CD14-positive monocyte (primary cell): ENCODE results near the gene MAP3K19. TPM values are rescaled to one million over a fixed set of nuclear protein-coding genes. Genes with fewer than 3 reads are reported as not detected.

Experiments
- DNase-seq, 3 donors: peaks; one replicate each; pipeline ENCODE4 v3.0.0-alpha.2; 2011 to 2022
- H2AFZ ChIP-seq: 2 replicates; pipeline ENCODE4 v1.6.0; 2012; ENCODE audit warnings: mild to moderate bottlenecking, low read depth, low read length, inconsistent platforms; ENCODE audit not compliant: insufficient read depth, poor library complexity, severe bottlenecking
- H3K27ac ChIP-seq, 2 donors: 1 replicate in 1 of 2; 2 replicates in 1 of 2; pipeline ENCODE4 v1.5.1; 2012 to 2013; ENCODE audit warnings: low read length in 2 of 2, control low read depth in 1 of 2, inconsistent platforms in 1 of 2, low read depth in 1 of 2, mild to moderate bottlenecking in 1 of 2
- H3K27me3 ChIP-seq, 2 donors: one replicate each; pipeline versions ENCODE4 v1.6.0 to v1.6.1; 2011 to 2013; ENCODE audit warnings: low read length in 2 of 2; ENCODE audit not compliant: control insufficient read depth in 2 of 2, insufficient read depth in 2 of 2
- H3K36me3 ChIP-seq, 2 donors: replicated peaks in 1 of 2; 1 replicate in 1 of 2; 2 replicates in 1 of 2; pipeline versions ENCODE4 v1.5.1 to v1.6.1; 2012 to 2013; ENCODE audit warnings: low read length in 2 of 2, control low read depth in 1 of 2, inconsistent platforms in 1 of 2, mild to moderate bottlenecking in 1 of 2; ENCODE audit not compliant: insufficient read depth in 2 of 2, control insufficient read depth in 1 of 2
- H3K4me1 ChIP-seq, 2 donors: 1 replicate in 1 of 2; 2 replicates in 1 of 2; pipeline versions ENCODE4 v1.5.1 to v1.6.1; 2012 to 2013; ENCODE audit warnings: low read length in 2 of 2, control low read depth in 1 of 2, inconsistent platforms in 1 of 2, mild to moderate bottlenecking in 1 of 2, moderate library complexity in 1 of 2; ENCODE audit not compliant: insufficient read depth in 2 of 2, control insufficient read depth in 1 of 2
- H3K4me2 ChIP-seq: replicated peaks from 2 replicates; pipeline ENCODE3; 2012; ENCODE audit warnings: low read length, moderate library complexity, mild to moderate bottlenecking; ENCODE audit not compliant: poor library complexity, severe bottlenecking; ENCODE audit errors: extremely low read depth
- H3K4me3 ChIP-seq, 3 experiments: fragments of 200-600 bp in 1 of 3; sonication (generic) in 1 of 3; replicated peaks in 1 of 3; 1 replicate in 2 of 3; 2 replicates in 1 of 3; pipeline ENCODE4 v1.5.1; 2011 to 2013; ENCODE audit warnings: low read length in 3 of 3, mild to moderate bottlenecking in 3 of 3, control low read depth in 2 of 3, low read depth in 2 of 3, inconsistent platforms in 1 of 3, moderate library complexity in 1 of 3
- H3K79me2 ChIP-seq: 2 replicates; pipeline ENCODE4 v1.6.0; 2012; ENCODE audit warnings: mild to moderate bottlenecking, control low read depth, inconsistent platforms, low read length, moderate library complexity; ENCODE audit not compliant: insufficient read depth
- H3K9ac ChIP-seq: 2 replicates; pipeline ENCODE4 v1.6.0; 2017; ENCODE audit warnings: low read length, mild to moderate bottlenecking; ENCODE audit not compliant: insufficient read depth, poor library complexity, severe bottlenecking
- H3K9me3 ChIP-seq, 2 donors: replicated peaks in 1 of 2; 1 replicate in 1 of 2; 2 replicates in 1 of 2; pipeline versions ENCODE4 v1.5.1 to v1.6.1; 2012 to 2013; ENCODE audit warnings: low read length in 2 of 2, control low read depth in 1 of 2; ENCODE audit not compliant: control insufficient read depth in 1 of 2, insufficient read depth in 1 of 2
- H4K20me1 ChIP-seq: 2 replicates; pipeline ENCODE4 v1.6.0; 2012; ENCODE audit warnings: mild to moderate bottlenecking, low read length, control low read depth, moderate library complexity; ENCODE audit not compliant: insufficient read depth
- H3K27ac Mint-ChIP-seq, 7 donors: one replicate each; pipeline ENCODE4 v1.8.0; 2020; ENCODE audit warnings: mild to moderate bottlenecking in 7 of 7, mixed read lengths in 7 of 7, moderate library complexity in 6 of 7, inconsistent platforms in 2 of 7
- H3K27me3 Mint-ChIP-seq, 3 donors: one replicate each; pipeline ENCODE4 v1.8.0; 2021 to 2022; ENCODE audit warnings: low read depth in 3 of 3, mild to moderate bottlenecking in 3 of 3, mixed read lengths in 3 of 3, moderate library complexity in 3 of 3, inconsistent platforms in 1 of 3
- H3K36me3 Mint-ChIP-seq, 2 donors: one replicate each; pipeline ENCODE4 v1.8.0; 2020; ENCODE audit warnings: mixed read lengths in 2 of 2, inconsistent platforms in 1 of 2, mild to moderate bottlenecking in 1 of 2
- H3K4me1 Mint-ChIP-seq: one replicate; pipeline ENCODE4 v1.8.0; 2020; ENCODE audit warnings: mild to moderate bottlenecking, mixed read lengths
- H3K4me3 Mint-ChIP-seq, 2 donors: one replicate each; pipeline ENCODE4 v1.8.0; 2020; ENCODE audit warnings: mild to moderate bottlenecking in 2 of 2, mixed read lengths in 2 of 2, moderate library complexity in 1 of 2
- H3K9me3 Mint-ChIP-seq, 7 donors: one replicate each; pipeline ENCODE4 v1.8.0; 2020 to 2022; ENCODE audit warnings: mixed read lengths in 7 of 7, mild to moderate bottlenecking in 6 of 7, moderate library complexity in 6 of 7, inconsistent platforms in 2 of 7
- CTCF ChIP-seq: fragments of 200-600 bp; IDR thresholded peaks from one replicate; pipeline ENCODE4 v1.8.0; 2022; ENCODE audit warnings: antibody characterized with exemption, mild to moderate bottlenecking
- WGBS: methylation state at CpG from one replicate; pipeline ENCODE4 v1.1.5; 2013; ENCODE audit warnings: missing lambda C conversion rate; ENCODE audit not compliant: insufficient coverage; 5-methylcytosine and 5-hydroxymethylcytosine counted together
- intact Hi-C, 2 donors: fragments of 100-400 bp; cut with micrococcal nuclease; formaldehyde crosslinking; loops; one replicate each; pipeline versions ENCODE4 v1.15.0 to v1.15.1; 2023
- polyA minus RNA-seq: library from RNA; depleted of rRNA, polyadenylated mRNA; stranded (reverse); fragments of >200 nt; gene quantifications from 2 replicates; pipeline ENCODE4 v1.2.3, GENCODE V29; 2012
- polyA plus RNA-seq, 3 donors: library from polyadenylated mRNA; depleted of rRNA in 1 of 3; unstranded in 2 of 3; stranded (reverse) in 1 of 3; fragments of 300-500 nt in 2 of 3; fragments of >200 nt in 1 of 3; fragmentation: Illumina TruSeq in 2 of 3; gene quantifications; 1 replicate in 2 of 3; 2 replicates in 1 of 3; pipeline ENCODE4 v1.2.3, GENCODE V29; 2012 to 2021
- total RNA-seq, 12 experiments: library from RNA in 1 of 12; stranded (reverse) in 1 of 12; fragments of 120-200 nt in 1 of 12; gene quantifications; one replicate each; pipeline ENCODE4 v1.2.4 and lab custom pipeline; 2013 to 2026; ENCODE audit warnings: mixed read lengths in 6 of 12, inconsistent platforms in 1 of 12

MAP3K19 gene
- not detected for total RNA-seq (2013)
- not detected for polyA plus RNA-seq
- polyA minus RNA-seq, result not detected in 2 replicates
- 0 to 4.8 (median 0.16) reads per million in 11 experiments for total RNA-seq (lab: John Stamatoyannopoulos, UW)

GRCh38 chr2:135047300-135047699 lies at the start of gene MAP3K19:
Gene MAP3K19 (minus strand): TSS chr2:135047447. CDS start chr2:135024647, 22,800 bp downstream.
- no peaks in the 10 kb centered on the region for H3K36me3 Mint-ChIP-seq
- H3K27ac ChIP-seq, result no peak within 1 kb of the TSS
- no peaks in the 10 kb centered on the region for H3K27me3 ChIP-seq
- H3K4me1 Mint-ChIP-seq, result peaks cover 1% of the 10 kb centered on the region
- H3K4me3 ChIP-seq, result no peak within 1 kb of the TSS
- no peak for TF ChIP-seq CTCF
- H3K9me3 ChIP-seq, result no peaks in the 10 kb centered on the region
- intact Hi-C loops, result loop anchor here in 1 of 2 donors (10.0 kb wide), 1 partner anchor 122 kb away; no protein-coding TSS in a partner anchor
- H3K4me3 Mint-ChIP-seq, result no peak within 1 kb of the TSS
- peaks cover 0 to 4% (median 0%) of the 10 kb centered on the region in 7 donors for H3K9me3 Mint-ChIP-seq
- H3K4me1 ChIP-seq, result peaks cover 3 to 5% of the 10 kb centered on the region in 2 donors
- H3K27me3 Mint-ChIP-seq, result peaks cover 4 to 12% (median 8%) of the 10 kb centered on the region in 3 donors
- H3K36me3 ChIP-seq, result no peaks in the 10 kb centered on the region
- DNase-seq, result no peak
- no peak within 1 kb of the TSS for H3K9ac ChIP-seq
- no peak within 1 kb of the TSS for H2AFZ ChIP-seq
- H4K20me1 ChIP-seq, result no peaks in the 10 kb centered on the region
- H3K79me2 ChIP-seq, result peaks cover 2% of the 10 kb centered on the region
- no peak within 1 kb of the TSS for H3K4me2 ChIP-seq
- no peak within 1 kb of the TSS for H3K27ac Mint-ChIP-seq

DNA sequence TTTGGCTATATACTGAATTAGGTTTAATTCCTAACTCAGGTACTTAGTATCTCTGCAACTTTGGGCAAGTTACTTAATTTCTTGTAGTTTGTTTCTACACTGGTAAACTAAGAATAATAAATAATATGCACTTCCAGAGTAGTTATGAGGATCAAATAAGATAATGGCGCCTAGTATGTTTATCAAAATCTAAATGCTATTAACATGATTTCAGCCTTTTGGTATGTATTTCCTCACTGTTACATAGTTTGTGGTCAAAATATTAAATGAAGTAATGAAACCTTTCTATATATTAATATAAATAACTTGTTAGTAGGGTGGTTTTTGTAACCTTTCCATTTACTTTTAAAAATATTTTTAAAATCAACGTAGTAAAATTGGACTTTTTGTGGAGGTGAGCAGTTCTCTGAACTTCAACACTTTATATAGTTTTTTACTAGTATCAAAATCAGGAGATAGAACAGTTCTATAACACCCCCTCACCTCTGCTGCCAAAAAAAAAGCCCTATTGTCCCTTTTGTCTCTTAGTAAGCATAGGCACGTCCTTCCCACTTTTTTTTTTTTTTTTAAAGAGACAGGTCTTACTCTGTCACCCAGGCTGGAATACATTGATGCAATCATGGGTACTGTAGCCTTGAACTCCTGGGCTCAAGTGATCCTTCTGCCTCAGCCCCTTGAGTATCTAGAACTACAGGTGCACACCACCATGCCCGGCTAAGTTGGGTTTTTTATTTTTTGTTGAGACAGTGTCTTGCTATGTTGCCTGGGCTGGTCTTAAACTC lies 49.6 kb upstream of the MAP3K19 start:
- H3K27ac Mint-ChIP-seq, result no peak overlapping the region
- no peaks in the 10 kb centered on the region for H3K27me3 ChIP-seq
- H3K27me3 Mint-ChIP-seq, result peaks cover 0 to 1% (median 0%) of the 10 kb centered on the region in 3 donors
- no peak for TF ChIP-seq CTCF
- H3K79me2 ChIP-seq, result no peaks in the 10 kb centered on the region
- H2AFZ ChIP-seq, result no peak overlapping the region
- no peak overlapping the region for H3K4me3 ChIP-seq
- H3K4me1 Mint-ChIP-seq, result no peaks in the 10 kb centered on the region
- H3K9me3 ChIP-seq, result no peaks in the 10 kb centered on the region
- DNase-seq, result no peak
- peaks cover 55 to 73% of the 10 kb centered on the region in 2 donors for H3K36me3 Mint-ChIP-seq
- peaks cover 0 to 10% (median 2%) of the 10 kb centered on the region in 7 donors for H3K9me3 Mint-ChIP-seq
- no peak overlapping the region for H3K9ac ChIP-seq
- H4K20me1 ChIP-seq, result no peaks in the 10 kb centered on the region
- H3K4me3 Mint-ChIP-seq, result no peak overlapping the region
- H3K36me3 ChIP-seq, result peaks cover 46 to 81% of the 10 kb centered on the region in 2 donors
- no peak overlapping the region for H3K27ac ChIP-seq
- WGBS, result no CpG with 5 or more reads among the region's 4 CpGs
- H3K4me2 ChIP-seq, result no peak overlapping the region
- H3K4me1 ChIP-seq, result no peaks in the 10 kb centered on the region
- intact Hi-C loops, result no loop called here
